ENCODE measurements around the gene WT1. TPM values are rescaled to one million over a fixed set of nuclear protein-coding genes. Genes with fewer than 3 reads are reported as not detected.

Gene WT1
- total and polyA plus RNA-seq, 2 of the 8 experiments (the other 6 are each of a cell fraction or from before 2014, with no cell fraction given): 0.05 to 0.17 TPM

- no peak for TF ChIP-seq CHD7 (IDR thresholded peaks at IDR 0.05; ENCODE audit: insufficient replicate concordance, low read length)
- no peak for TF ChIP-seq CREB1 (IDR thresholded peaks at IDR 0.05)
- TF ChIP-seq HDAC2 (IDR thresholded peaks at IDR 0.05; ENCODE audit: borderline replicate concordance in 1 of 2, low read depth in 2 of 2, low read length in 2 of 2): no peak
- no peak for TF ChIP-seq RNF2 (IDR thresholded peaks at IDR 0.05; ENCODE audit: borderline replicate concordance, low read depth, low read length, missing control alignments, poor library complexity, severe bottlenecking)
Observed at GRCh38 chr11:32400670-32401369, 34.5 kb downstream of the WT1 start (continued).

All from H1 (cell line).